Fibroblast of skin of back (primary cell): ENCODE results near the gene EZR.
"Not testable (repeated sequence)": the region's sequence is repeated elsewhere in the genome, so short reads cannot be mapped to it uniquely, and the experiment has no call there.

Experiments
- DNase-seq: peaks from one replicate; pipeline ENCODE4 v3.0.0-alpha.2; 2013

Gene EZR

GRCh38 chr6:158796353-158796752, 22.8 kb downstream of the EZR start:
- no peak for DNase-seq

- no peak for DNase-seq
These were observed 23.7 kb downstream of the EZR start for GRCh38 chr6:158795516-158795915.

- DNase-seq: peak; percentile 59
These were observed 25.7 kb downstream of the EZR start for GRCh38 chr6:158793432-158793831.

DNA sequence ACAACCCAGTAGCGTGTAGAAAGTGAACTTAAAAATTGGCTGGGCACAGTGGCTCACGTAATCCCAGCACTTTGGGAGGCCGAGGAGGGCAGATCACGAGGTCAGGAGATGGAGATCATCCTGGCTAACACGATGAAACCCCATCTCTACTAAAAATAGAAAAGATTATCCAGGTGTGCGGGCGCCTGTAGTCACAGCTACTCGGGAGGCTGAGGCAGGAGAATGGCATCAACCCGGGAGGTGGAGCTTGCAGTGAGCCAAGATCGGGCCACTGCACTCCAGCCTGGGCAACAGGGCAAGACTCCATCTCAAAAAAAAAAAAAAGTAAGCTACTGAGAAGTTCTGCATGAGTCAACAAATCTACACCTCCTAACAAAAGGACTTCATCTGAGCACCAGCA, 26.7 kb downstream of the EZR start:
- not testable (repeated sequence) for DNase-seq

GRCh38 chr6:158791274-158791855, 27.8 kb downstream of the EZR start:
- DNase-seq: no peak

DNA sequence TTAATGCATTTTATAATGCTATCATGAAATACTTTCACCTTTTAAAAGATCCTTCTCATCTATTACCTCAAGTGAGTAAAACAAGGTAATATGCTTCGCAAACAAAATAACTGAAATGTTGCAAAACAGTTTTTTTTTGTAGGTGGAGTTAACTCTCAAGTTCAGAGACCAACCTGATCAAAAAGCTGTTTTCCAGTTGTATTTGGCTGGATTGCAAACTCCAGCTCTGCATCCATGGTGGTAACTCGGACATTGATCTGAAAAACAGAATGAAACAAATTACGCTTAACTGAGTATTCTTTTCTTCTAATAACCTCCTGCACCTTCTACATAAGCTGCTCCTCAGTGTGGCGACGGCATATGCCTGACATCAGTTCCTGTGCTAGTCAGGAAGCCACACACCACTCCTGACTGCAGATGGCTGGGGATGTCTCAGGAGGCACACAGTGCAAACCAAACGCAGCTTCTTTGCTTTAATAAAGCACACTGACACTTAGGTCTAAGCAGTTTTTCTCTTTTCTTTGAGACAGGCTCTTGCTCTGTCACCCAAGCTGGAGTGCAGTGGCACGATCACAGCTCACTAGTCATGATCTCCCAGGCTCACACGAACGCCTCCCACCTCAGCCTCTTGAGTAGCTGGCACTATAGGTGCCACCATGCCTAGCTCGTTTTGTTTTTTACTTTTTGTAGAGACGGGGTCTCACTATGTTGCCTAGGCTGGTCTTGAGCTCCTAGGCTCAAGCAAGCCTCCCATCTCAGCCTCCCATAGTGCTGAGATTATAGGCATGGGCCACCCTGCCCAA, 29.9 kb downstream of the EZR start:
- no peak for DNase-seq

DNA sequence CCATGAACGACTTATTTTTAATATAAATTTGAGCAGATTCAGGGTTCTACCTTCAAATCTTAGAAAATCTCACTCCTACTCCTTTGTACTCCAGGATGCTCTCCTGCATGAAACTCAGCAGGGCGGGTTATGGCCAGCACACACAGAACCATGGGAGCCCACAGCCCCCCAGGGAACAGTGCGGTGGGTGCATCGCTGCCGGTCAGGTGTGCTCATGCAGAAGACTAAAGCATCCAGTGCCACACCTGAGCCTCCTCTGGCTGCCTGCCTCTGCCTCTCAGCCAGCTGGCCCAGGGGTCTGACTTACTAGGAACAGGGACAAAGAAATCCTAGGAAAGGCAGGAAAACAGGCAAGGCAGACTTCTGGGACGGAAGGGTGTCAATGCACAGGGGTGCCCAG, 31.8 kb downstream of the EZR start:
- no peak for DNase-seq

GRCh38 chr6:158786645-158787304, 32.4 kb downstream of the EZR start:
- DNase-seq: no peak

GRCh38 chr6:158785036-158785435, 34.1 kb downstream of the EZR start:
- no peak for DNase-seq

DNA sequence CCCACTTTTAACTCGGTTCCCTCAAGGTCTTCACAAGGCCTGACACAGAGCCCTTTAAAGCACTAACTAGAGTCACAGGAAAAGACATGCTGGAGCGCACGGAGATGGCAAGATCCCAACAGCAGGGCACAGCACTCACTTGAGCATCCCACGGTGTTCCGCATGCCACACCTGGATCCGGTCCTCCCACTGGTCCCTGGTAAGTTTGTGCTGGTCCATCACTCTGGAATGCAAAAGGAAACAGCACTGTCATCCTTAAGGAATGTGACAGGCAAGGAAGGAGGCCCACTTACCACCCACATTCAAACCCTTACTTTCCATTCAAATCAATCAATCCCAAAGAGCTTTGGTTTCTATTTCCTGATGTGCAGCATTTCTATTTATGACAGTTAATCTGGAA, 34.7 kb downstream of the EZR start:
- peak; percentile 50 for DNase-seq

GRCh38 chr6:158783851-158784250, 35.3 kb downstream of the EZR start:
- no peak for DNase-seq

DNA sequence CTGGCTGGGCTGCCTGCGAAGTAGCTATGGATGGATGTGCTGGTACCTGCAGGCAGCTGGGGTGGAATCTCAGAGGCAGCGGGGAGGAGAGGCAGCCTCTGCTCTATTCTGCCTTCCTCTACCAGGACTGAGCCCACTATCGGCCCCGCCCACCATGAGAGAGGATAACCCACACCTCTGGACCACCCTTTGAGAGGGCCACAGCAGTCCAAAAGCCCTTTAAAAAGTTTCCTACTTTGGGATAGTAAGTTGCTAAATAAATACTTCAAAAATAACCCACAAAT, 36.1 kb downstream of the EZR start:
- no peak for DNase-seq

DNA sequence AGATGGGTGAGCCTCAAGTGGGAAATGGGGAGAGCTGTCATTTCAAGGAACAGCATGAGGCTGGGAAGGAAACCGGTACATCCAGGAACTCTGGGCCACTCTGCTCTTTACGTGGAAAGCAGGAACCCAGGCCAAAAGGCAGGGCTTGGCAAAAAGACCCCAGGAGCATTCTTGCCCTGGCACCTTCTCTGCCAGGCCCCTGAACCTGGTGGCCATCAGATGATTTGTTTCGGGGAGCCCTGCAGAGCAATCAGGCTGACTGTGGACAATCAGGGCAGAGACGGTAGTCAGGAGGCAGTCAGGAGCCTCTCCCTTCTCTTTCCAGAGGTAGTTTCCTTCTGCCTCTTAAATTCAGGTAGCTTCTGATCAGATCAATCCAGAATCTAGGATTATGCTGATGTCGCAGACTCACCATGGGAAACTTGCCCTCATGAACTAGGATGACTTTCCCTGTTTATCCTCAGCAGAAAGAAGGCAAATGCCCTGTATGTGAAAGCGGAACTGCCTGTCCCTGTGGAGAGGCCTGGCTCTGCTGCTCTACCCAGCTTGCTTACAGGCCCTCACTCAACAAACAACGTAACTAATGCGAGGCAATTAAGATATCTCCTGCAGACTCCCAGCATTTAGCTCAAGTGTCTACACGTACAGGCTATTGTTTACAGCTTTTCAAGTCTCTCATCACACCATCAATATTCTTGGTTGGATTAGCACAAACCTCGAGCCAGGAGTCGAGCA, 36.6 kb downstream of the EZR start:
- no peak for DNase-seq

DNA sequence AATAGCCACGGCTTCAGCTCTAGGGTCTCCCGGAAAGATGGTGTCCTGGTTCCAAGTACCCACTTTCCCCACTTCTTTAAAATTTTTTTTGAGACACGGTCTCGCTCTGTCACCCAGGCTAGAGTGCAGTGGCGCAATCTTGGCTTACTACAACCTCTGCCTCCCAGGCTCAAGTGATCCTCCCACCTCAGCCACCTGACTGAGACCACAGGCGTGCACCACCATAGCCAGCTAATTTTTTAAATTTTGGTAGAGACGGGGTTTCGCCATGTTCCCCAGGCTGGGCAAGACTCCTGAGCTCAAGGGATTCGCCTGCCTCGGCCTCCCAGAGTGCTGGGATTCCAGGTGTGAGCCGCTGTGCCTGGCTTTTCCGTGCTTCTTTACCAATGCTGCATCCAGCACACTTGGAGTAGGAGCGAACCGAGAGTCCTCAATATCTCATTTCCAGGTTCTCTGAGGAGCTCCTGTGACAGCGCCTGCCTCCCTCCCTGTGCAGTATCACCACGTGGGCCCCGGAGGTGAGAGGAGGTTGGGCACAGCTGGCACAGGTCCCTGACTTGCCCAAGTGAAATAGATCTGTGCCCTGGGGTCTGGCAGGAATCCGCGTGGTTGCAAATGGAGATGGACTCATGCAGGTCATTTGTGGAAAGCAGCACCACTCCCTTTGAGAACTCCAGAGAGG, 37.3 kb downstream of the EZR start:
- DNase-seq: no peak

- no peak for DNase-seq
These were observed 38.0 kb downstream of the EZR start for GRCh38 chr6:158780988-158781691.

DNA sequence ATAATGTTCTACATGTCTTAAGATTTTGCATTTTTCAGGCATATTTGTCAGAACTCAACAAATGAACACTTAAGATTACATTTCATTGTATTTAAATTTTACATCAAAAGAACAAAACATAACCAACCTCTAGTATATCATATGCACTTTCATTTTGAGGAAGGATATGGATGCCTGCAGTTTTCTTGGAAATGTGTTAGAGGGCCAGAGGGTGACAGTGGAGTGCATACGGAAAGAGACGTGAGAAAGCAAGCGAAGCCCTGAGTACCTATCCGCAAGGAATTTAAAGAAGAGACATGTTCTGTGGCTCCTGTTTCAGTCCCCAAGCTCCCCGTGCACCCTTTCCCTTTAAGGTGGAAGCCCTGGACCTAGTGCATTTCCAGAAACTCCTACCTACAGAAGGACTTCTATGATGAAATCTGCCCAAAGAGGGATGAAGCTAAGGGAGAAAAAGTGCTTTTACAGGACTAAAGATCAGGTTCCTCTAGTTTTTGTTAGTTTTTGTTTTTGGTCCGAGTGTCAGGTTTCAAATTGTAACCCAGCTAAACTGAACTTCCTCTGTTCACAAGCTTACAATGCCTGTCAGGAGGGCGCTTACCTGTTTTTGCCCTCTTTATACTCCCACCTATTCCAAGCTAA, 38.8 kb downstream of the EZR start:
- no peak for DNase-seq

DNA sequence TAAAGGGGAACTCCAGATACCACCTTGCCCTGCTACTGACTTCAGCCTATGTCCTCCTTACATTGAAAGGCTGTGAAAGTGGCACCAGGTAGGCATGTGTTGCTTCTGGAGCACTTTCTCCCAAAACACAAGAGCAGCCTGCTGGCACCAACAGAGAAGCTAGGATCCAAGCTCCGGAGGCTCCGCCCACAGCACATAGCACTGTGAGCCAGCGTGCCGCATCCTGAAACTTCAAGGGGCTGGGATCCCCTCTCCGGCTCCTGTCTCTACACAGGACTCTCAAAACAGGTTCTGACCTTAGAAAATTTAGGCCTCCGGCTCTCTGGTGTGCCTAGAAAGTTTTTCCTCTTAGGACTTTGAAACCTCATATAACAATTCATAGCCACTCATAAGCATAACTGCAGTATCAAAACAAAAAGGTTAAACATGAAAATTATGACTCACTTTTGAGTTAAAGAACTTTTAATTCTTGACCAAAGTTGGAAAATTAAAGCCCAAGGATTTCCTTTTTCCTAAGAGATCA, 41.1 kb downstream of the EZR start:
- no peak for DNase-seq

DNA sequence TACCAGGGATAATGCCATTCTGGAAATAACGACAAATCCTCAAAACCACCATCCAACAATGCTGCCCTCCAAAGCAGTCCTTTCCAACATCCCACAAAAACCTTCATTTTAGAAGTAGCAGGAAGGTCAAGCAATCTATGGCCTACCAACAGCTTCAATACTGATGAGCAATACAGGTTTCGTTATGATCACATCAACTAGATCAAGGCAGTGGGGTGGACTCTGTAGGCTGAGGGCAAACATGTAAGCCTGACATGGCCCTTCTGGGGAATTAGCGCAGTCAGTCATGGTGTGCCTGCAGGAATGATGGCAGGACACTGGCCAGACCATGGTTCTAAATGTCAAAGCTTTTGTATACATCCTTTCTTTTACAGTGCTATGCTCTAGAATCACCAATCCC, 41.7 kb downstream of the EZR start:
- DNase-seq: no peak

DNA sequence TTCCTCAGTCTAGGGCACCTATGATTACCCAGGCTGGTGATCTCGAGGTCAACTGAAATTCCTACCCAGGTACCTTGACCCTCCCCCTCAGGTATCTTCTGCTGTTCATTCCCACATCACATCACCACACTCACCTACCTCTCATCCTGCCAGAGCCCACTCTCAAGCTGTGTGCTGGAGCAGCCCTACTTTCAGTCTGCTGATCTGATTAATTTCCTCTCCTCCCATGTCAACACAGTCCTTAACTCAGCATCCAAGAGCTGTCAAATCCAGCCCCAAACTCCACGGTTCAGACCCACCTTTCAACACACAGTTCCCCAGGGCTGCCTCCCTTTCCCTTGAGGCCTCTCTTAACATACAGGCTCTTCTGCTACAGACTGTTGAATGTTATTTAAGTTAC, 42.4 kb downstream of the EZR start:
- DNase-seq: no peak

DNA sequence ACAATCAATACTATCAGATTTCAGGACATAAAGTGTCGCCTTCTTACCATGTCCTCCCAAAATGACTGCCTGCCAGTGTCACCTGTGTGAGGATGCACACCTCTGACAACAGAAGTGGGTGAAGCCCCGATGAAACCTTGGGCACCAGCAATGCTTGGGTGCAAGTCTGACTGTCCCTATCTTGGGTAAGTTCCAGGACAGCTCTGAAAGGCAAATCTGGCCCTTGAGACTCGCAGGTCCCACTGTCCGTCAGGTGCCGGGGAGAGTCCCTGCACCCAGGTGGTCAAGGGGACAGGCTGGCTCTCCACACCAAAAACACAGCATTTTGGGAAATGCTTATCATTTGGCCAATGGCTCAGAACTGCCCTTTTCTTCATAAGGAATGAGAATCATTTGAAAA, 43.3 kb downstream of the EZR start:
- no peak for DNase-seq

GRCh38 chr6:158774717-158775449, 44.3 kb downstream of the EZR start:
- DNase-seq: no peak
